VCaP (cell line): ENCODE data around the gene FAXC.

Experiments used
- H3K27ac ChIP-seq: fragments of 450-650 bp; 2 replicates; pipeline ENCODE4 v1.5.1; 2017
- TF ChIP-seq, protein P1 (sequence below): fragments of 450-650 bp; conservative IDR thresholded peaks from 2 replicates; pipeline ENCODE4 v1.5.1; 2017; ENCODE audit warnings: mild to moderate bottlenecking, moderate library complexity

FAXC gene

DNA sequence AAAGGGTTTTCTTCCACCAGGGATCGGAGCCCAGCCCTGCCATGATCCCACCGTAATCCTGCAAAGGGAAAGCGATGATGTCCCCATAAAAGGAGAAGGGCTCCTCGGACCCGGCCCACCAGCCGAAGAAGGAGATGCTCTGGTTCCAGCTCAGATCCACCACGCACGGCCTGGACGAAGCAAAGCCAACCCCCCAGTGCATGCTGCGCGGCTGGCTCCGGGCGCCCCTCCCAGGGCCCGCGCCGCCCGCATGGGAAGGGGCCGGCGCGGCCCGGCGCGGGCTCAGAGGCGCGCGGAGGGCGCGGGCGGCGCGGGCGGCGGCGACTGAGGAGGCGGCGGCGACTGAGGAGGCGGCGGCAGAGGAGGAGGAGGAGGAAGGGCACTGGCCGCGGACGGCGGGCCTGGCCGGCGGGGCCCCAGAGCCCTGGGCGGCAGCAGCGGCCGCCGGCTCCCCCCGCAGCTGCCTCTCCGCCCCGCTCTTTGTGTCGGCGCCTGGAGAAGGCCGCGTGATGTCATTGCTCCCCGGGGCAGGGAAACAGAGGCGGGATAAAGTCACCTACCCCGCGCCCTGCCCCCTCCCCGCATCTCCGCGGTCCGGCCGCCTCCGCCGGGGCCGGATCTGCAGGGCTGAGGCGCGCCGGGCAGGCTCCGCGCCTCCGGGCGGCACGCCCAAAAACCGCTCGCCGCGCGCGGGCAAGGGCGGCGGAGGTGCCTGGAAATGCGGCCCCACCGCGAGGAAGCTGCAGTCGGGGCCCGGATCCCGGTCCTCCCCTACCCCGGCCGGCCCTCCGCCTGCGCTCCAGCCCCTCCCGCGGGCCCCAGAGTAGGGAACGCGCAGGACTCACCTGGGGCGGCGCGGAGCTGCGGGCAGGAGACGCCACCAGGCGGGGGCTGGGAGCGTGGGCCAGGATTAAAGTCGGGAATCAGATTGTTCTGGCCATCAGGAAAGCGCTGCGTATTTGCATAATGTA is at the start of gene FAXC:
FAXC (minus strand) TSS at position 504 of the 971 bp plus-strand sequence; CDS start at position 202, 302 bp downstream.
- peak within 1 kb of the TSS; percentile 85 for H3K27ac ChIP-seq
- TF ChIP-seq, protein P1, sequence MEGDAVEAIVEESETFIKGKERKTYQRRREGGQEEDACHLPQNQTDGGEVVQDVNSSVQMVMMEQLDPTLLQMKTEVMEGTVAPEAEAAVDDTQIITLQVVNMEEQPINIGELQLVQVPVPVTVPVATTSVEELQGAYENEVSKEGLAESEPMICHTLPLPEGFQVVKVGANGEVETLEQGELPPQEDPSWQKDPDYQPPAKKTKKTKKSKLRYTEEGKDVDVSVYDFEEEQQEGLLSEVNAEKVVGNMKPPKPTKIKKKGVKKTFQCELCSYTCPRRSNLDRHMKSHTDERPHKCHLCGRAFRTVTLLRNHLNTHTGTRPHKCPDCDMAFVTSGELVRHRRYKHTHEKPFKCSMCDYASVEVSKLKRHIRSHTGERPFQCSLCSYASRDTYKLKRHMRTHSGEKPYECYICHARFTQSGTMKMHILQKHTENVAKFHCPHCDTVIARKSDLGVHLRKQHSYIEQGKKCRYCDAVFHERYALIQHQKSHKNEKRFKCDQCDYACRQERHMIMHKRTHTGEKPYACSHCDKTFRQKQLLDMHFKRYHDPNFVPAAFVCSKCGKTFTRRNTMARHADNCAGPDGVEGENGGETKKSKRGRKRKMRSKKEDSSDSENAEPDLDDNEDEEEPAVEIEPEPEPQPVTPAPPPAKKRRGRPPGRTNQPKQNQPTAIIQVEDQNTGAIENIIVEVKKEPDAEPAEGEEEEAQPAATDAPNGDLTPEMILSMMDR, result peak; percentile 67

- TF ChIP-seq, protein P1, result no peak
These were observed 47.8 kb upstream of the FAXC start for GRCh38 chr6:99397287-99397686.

DNA sequence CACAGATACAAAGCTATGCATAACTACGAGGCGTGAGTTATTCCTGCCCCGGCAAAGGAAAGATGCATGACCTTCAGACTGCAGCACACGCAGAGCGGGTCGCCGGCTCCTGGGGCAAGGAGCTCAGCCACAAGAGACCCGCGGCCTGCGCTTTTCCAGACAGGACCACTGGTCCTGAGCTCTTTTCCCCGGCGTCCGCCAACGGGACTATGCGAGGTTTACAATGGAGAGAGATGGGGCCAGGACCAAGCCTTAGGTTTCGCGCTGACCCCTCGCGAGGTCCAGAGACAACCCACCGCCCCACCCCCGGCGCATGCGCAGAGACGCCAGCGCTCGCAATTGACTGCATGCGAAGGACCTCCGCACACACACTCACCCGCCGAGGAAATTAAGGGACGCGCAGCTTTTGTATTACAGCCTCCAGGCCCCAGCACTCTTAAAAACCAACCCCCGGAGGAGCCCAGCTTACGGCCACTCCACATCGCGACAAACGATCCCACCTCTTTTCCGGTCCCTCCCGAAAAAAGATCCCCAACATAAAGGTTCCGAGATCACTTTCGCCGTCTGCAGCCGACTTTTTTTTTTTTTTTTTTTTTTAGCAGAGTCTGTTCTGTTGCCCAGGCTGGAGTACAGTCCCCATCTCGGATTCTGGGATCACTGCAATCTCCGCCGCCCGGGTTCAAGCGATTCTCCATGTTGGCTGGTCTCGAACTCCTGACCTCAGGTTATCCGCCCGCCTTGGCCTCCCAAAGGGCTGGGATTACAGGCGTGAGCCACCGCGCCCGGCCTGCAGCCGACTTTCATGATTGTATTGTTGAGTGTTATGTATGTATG is 44.4 kb upstream of the FAXC start, which contains the start of gene COQ3:
COQ3 (minus strand) TSS at position 498 of the 834 bp plus-strand sequence; CDS start at position 482, 16 bp downstream.
- TF ChIP-seq, protein P1, result no peak

More at GRCh38 chr6:99397287-99397686, 47.8 kb upstream of the FAXC start:
- no peak overlapping the region for H3K27ac ChIP-seq

GRCh38 chr6:99393366-99393697 is 43.9 kb upstream of the FAXC start:
- TF ChIP-seq, protein P1, result no peak
- peak overlapping the region; percentile 85 for H3K27ac ChIP-seq

More for the DNA sequence above, 44.4 kb upstream of the FAXC start, which contains the start of gene COQ3:
- peak within 1 kb of the TSS; percentile 85 for H3K27ac ChIP-seq

DNA sequence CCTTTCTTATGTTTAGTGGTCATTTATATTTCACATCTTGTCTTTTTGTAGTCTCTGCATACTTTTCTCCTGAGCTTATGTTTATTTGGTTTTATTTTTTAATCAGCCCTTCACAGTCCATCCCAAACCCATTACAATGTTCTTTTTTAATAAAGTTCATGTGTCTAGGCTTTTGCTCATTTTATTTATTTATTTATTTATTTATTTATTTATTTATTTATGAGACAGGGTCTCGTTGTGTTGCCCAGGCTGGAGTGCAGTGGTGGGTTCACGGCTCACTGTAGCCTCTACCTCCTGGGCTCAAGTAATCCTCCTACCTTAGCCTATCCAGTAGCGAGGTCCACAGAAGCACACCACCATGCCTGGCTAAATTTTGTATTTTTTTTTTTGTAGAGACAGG is 41.4 kb upstream of the FAXC start:
- no peak overlapping the region for H3K27ac ChIP-seq
- TF ChIP-seq, protein P1, result no peak

DNA sequence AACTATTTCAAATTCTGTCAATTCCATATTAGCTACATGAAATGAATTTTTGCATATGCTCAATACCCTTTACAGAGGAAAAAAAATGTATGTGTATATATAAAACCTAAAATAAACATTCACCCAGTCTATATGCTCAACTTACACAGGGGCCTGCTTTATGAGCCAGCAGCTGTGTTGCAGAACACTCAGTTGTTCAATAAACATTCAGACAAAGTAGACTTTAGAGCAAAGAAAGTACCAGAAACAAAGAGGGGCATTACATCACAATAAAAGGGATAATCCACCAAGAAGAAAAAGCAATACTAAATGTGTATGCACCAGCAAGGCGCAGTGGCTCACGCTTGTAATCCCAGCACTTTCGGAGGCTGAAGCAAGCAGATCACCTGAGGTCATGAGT is 35.0 kb upstream of the FAXC start:
- H3K27ac ChIP-seq, result no peak overlapping the region
- TF ChIP-seq, protein P1, result no peak

DNA sequence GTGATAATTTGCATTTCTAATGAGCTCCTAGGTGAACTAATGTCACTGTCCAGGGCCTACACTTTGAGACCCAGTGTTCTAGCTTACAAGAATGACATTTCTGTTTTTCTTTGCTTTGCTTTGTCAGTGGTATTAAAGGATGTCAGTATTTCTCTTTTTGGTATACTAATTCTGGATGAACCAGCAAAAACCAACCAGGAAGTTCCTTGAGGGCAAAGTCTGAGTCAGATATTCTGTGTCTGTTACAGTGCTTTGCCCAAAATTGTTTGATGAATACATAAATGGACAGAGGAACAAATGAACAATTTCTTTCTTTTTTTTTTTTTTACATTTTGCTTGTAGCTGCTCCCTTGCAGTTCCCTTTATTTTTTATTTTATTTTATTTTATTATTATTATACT is 29.2 kb upstream of the FAXC start:
- TF ChIP-seq, protein P1, result no peak
- H3K27ac ChIP-seq, result no peak overlapping the region
